Head of caudate nucleus (tissue), 42 donors: Measurements from ENCODE around the gene TMEM214.
"Not testable (repeated sequence)": the region's sequence is repeated elsewhere in the genome, so short reads cannot be mapped to it uniquely, and the experiment has no call there.

Experiments
- DNase-seq, 42 donors: peaks; one replicate each; pipeline versions ENCODE4 v3.0.0 to v3.0.0-alpha.2; 2020 to 2021; ENCODE audit warnings: mixed read lengths in 7 of 42
- intact Hi-C: fragments of 100-400 bp; cut with DNase I; formaldehyde crosslinking; loops from one replicate; pipeline ENCODE4 v1.15.0; 2022

The TMEM214 gene

GRCh38 chr2:27053776-27054175 lies 21.0 kb downstream of the TMEM214 start:
- DNase-seq: no peak
- intact Hi-C loops: loop anchor here (5.0 kb wide), 1 partner anchor 34 kb away; the partner anchor contains the start of gene KHK

- intact Hi-C loops: loop anchor here (5.0 kb wide), 1 partner anchor 33 kb away; the partner anchor contains the start of gene KHK
These were observed 22.0 kb downstream of the TMEM214 start for GRCh38 chr2:27054721-27055120.

GRCh38 chr2:27057184-27057583 lies 24.4 kb downstream of the TMEM214 start:
- DNase-seq: no peak
- intact Hi-C loops: no loop called here

More at GRCh38 chr2:27054721-27055120, 22.0 kb downstream of the TMEM214 start:
- DNase-seq: no peak

GRCh38 chr2:27058210-27058609 lies 25.4 kb downstream of the TMEM214 start:
- DNase-seq: no peak
- intact Hi-C loops: no loop called here

GRCh38 chr2:27059141-27059820 lies 26.5 kb downstream of the TMEM214 start:
- no peak for DNase-seq
- intact Hi-C loops: no loop called here

GRCh38 chr2:27060323-27060722 lies 27.6 kb downstream of the TMEM214 start:
- intact Hi-C loops: no loop called here
- DNase-seq: no peak

- peak in 1 of 42 donors; percentile 4 for DNase-seq
- intact Hi-C loops: no loop called here
These were observed 32.4 kb downstream of the TMEM214 start for GRCh38 chr2:27065128-27065527.

GRCh38 chr2:27067385-27067784 lies 34.6 kb downstream of the TMEM214 start:
- peak in 1 of 42 donors; percentile 28 for DNase-seq
- intact Hi-C loops: no loop called here

- intact Hi-C loops: no loop called here
- DNase-seq: peak in 1 of 42 donors; percentile 30
These were observed 36.7 kb downstream of the TMEM214 start for GRCh38 chr2:27069436-27069835.

GRCh38 chr2:27069961-27070618 lies 37.3 kb downstream of the TMEM214 start:
- intact Hi-C loops: no loop called here
- DNase-seq: peak in 1 of 42 donors; percentile 5

- intact Hi-C loops: no loop called here
- no peak for DNase-seq
These were observed 38.0 kb downstream of the TMEM214 start for GRCh38 chr2:27070653-27071276.

- intact Hi-C loops: no loop called here
- DNase-seq: peak; percentile 91 to 98 (median 96)
These were observed 38.7 kb downstream of the TMEM214 start, which contains the start of gene OST4 for GRCh38 chr2:27071277-27071989. Gene OST4, minus strand, starts transcription at chr2:27071654.

GRCh38 chr2:27071990-27072830 lies 39.4 kb downstream of the TMEM214 start:
- peak in 26 of 42 donors; percentile 15 to 67 (median 44) for DNase-seq
- intact Hi-C loops: no loop called here

GRCh38 chr2:27072920-27073319 lies 40.2 kb downstream of the TMEM214 start:
- DNase-seq: no peak
- intact Hi-C loops: no loop called here

GRCh38 chr2:27073782-27074181 lies 41.0 kb downstream of the TMEM214 start:
- intact Hi-C loops: no loop called here
- DNase-seq: no peak

GRCh38 chr2:27074738-27075565 lies 42.2 kb downstream of the TMEM214 start:
- intact Hi-C loops: no loop called here
- peak in 10 of 42 donors; percentile 19 to 55 (median 42) for DNase-seq

GRCh38 chr2:27075566-27075871 lies 42.8 kb downstream of the TMEM214 start:
- intact Hi-C loops, DNase-seq: not testable (repeated sequence)

GRCh38 chr2:27076323-27076722 lies 43.6 kb downstream of the TMEM214 start:
- intact Hi-C loops: no loop called here
- DNase-seq: no peak
